SIG-M5 treated with dmso at 0.1 percent for 504 hours (cell line): ENCODE results near the gene CEP112.
A peak's percentile ranks its signal among the peaks of the same experiment; 100 is the strongest.

Experiments
- DNase-seq: peaks from one replicate; lab custom pipeline; 2025; ENCODE audit not compliant: unreplicated experiment; lab: John Stamatoyannopoulos, UW

CEP112 gene

GRCh38 chr17:65994679-65995078 lies 197.3 kb downstream of the CEP112 start:
- no peak for DNase-seq

- no peak for DNase-seq
Measured at GRCh38 chr17:65994114-65994513, 197.8 kb downstream of the CEP112 start.

DNA sequence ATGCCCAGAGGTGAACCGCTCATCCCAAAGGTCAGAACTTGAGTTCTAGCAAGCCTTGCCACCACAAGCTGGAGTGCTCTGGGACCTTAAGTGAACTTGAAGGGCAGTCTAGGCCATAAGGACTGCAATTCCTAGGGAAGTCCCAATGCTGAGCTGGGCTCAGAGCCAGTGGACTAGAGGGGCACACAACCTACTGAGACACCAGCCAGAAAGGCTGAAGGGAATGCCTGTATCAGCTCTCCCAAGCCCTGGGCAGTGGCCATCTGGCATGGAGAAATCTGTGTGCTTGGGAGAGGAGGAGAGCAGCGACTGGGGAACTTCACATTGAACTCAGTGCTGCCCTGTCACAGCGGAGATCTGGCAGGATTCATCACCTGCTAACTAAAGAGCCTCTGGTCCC lies 201.3 kb downstream of the CEP112 start:
- DNase-seq: no peak

GRCh38 chr17:65988451-65988850 lies 203.5 kb downstream of the CEP112 start:
- DNase-seq: no peak

DNA sequence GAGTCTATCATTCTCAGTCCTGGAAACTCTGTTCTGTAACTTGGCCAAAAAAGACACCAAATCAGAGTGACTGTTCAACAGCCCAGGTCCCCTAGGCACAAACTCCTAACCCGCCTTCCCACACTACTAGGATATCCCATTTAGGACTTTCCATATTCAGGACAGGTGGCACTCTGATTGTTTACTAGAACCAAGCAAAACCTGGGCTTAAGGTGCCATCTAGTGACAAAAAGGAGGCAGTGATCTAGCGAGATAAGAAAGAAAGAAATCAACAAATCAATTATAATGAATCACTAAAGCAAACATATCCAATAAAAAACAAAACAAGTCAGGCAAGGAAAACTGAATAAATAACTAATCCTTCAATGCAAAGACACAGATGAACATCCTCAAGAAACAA lies 203.9 kb downstream of the CEP112 start:
- DNase-seq: peak; percentile 52

GRCh38 chr17:65985571-65985970 lies 206.4 kb downstream of the CEP112 start:
- no peak for DNase-seq

GRCh38 chr17:65984299-65984698 lies 207.6 kb downstream of the CEP112 start:
- DNase-seq: no peak

GRCh38 chr17:65978871-65979270 lies 213.1 kb downstream of the CEP112 start:
- DNase-seq: no peak

- DNase-seq: no peak
Measured at GRCh38 chr17:65977041-65977440, 214.9 kb downstream of the CEP112 start.

GRCh38 chr17:65975878-65976277 lies 216.1 kb downstream of the CEP112 start:
- DNase-seq: peak; percentile 68

GRCh38 chr17:65973237-65973636 lies 218.7 kb downstream of the CEP112 start:
- no peak for DNase-seq

GRCh38 chr17:65967372-65967771 lies 224.6 kb downstream of the CEP112 start:
- DNase-seq: no peak

DNA sequence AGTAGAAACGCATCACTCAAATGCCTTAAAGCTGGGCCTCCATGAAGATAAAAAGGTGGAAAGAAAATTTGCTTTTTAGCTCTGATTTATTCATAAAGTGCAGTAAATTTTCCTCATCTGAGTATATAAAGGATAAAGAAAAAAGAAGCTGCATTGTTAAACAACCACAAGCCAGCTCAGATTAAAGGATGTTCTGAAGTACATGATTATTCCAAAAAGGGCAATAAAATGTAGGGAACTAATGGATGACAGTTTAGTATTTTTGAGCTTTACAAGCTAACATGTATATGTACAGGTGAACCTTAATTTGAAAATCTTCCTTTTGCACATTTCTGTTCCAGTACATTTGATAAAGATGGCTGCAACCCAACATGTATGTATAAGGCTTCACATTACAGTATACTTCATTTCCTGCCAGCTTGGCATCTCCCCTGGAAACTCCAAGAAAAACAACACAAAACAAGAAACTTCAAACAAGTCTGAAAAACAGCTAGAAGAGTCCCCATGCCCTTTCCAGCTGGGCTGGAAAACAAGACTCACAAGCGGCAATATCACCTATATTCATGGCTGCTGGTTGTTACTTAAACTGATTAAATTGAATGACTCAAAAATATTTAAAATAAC lies 225.7 kb downstream of the CEP112 start:
- DNase-seq: no peak

- DNase-seq: no peak
Measured at GRCh38 chr17:65963179-65963578, 228.8 kb downstream of the CEP112 start.

DNA sequence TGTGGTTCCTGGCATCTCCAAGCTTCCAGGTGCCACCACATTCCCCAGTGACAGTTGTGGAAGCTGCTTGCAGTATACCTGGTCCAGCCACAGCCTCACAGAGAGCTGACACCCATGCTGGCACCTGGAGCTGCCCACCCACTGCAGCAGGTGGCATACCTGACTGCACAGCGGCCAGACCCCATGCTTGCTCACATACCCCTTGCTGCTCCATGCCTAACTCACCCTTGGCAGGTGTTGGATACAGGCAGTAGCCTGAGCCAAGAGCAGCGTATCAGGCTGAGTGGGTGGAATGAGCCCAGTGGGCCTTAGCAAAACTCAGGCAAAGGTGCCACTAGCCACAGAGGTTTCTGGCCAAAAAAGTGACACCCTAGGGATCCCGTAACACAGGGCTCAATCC lies 232.3 kb downstream of the CEP112 start:
- no peak for DNase-seq

DNA sequence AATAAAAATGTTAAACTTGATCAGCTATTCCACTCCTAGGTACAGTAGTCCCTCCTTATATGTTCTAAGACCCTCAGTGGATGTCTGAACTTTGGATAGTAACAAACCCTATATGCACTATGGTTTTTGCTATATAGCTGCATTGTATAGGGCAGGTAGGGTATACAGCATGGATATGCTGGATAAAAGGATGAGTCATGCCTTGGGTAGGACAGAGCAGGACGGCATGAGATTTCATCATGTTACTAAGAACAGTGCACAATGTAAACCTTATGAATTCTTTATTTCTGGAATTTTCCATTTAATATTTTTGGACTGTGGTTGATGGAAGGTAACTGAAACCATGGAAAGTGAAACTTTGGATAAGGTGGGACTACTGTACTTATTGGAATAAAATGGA lies 235.1 kb downstream of the CEP112 start:
- DNase-seq: no peak

DNA sequence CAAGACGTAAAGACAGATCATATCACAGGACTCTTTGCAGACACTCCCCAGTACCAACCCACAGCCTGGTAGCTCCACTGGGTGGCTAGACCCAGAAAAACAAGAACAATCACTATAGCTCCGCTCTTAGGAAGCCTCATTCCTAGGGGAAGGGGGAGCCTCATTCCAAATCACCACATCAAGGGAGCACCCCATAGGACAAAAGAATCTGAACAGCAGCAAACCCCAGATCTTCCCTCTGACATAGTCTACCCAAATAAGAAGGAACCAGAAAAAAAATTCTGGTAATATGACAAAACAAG lies 237.8 kb downstream of the CEP112 start:
- DNase-seq: peak; percentile 4

DNA sequence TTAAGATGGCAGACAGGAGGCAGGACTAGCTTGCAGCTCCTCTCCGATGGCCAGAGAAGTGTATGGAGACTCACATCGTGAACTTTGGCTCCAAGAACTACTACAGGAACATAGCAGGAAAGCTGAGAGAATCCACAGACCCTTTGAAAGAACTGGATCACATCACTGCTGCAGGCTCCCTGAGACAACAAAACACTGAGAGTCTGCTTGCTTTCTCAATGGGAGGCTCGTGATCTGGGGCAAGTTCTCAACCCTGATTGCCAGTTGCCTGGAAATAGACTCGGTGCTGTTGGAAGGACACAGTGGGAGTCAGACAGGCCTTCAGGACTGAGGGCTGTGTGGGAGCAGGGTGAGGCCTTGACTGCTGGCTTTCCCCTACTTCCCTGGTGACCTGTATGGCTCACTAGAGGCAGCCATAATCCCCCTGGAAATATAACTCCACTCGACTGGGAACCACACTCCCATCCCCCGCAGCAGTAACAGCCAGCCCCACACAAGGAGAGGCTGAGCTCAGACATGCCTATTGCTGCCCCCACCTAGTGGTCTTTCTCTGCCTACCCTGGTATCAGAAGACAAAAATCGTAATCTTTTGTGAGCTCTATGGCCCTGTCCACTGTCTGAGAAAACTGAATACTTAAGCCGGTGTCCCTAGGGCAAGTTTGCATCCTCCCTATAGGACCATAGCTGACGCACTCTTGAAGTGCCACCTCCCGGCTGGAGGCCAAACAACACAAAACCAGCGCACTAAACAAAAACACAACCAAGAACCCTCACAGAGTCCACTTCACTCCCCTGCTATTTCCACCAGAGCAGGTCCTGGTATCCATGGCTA lies 238.4 kb downstream of the CEP112 start:
- no peak for DNase-seq

GRCh38 chr17:65952586-65952985 lies 239.3 kb downstream of the CEP112 start:
- no peak for DNase-seq

GRCh38 chr17:65952015-65952414 lies 239.9 kb downstream of the CEP112 start:
- no peak for DNase-seq

- DNase-seq: no peak
Measured at GRCh38 chr17:65947831-65948230, 244.1 kb downstream of the CEP112 start.

- no peak for DNase-seq
Measured at GRCh38 chr17:65942592-65942991, 249.3 kb downstream of the CEP112 start.

- DNase-seq: peak; percentile 20
Measured at GRCh38 chr17:65941356-65941899, 250.5 kb downstream of the CEP112 start.
